K562 (cell line): ENCODE results near the gene IMPA2. TPM values are rescaled to one million over a fixed set of nuclear protein-coding genes. Genes with fewer than 3 reads are reported as not detected.
A peak's percentile ranks its signal among the peaks of the same experiment; 100 is the strongest.

Source experiments
- ATAC-seq: fragments of 200-7000 bp; cut with Tn5 transposase; 3 replicates; pipeline ENCODE4 v1.9.1; 2020; ENCODE audit warnings: moderate library complexity
- BruUV-seq: library from RNA; stranded (reverse); fragments of 400-500 nt; replicated peaks from 2 replicates; lab custom pipeline; 2021; lab: Mats Ljungman, UMichigan
- CTCF ChIA-PET: fragments of 300-600 bp; formaldehyde crosslinking; extraction: SDS; loops from one replicate; lab custom pipeline; 2021; ENCODE audit warnings: low intra/inter-chr PET ratio; lab: Yijun Ruan, JAX
- POLR2A ChIA-PET: fragments of 300-600, 350-650 bp; sonication (Branson Sonifier 250); formaldehyde crosslinking; extraction: SDS; loops from one replicate; lab custom pipeline; 2021; ENCODE audit warnings: antibody characterized with exemption, inconsistent platforms; lab: Yijun Ruan, JAX
- DNase-seq, 4 experiments: peaks; one replicate each; pipeline versions ENCODE4 v3.0.0 to v3.0.0-alpha.2; 2011 to 2018; ENCODE audit warnings: low spot score in 3 of 4, mixed read lengths in 3 of 4; ENCODE audit errors: extremely low read depth in 1 of 4
- FAIRE-seq: peaks from 2 replicates; lab custom pipeline; 2011; peaks lifted over from hg19 to GRCh38; lab: Jason Lieb, UNC
- H2AFZ ChIP-seq: 2 replicates; pipeline ENCODE4 v1.6.0; 2011; ENCODE audit warnings: low read depth, low read length, control low read depth, inconsistent platforms
- H3K27ac ChIP-seq: fragments of 200-600 bp; 3 replicates; pipeline ENCODE4 v1.8.0; 2011; ENCODE audit warnings: low read depth, mild to moderate bottlenecking, control low read depth, inconsistent platforms, low read length, moderate library complexity, mixed read lengths; ENCODE audit errors: extremely low read depth
- H3K27me3 ChIP-seq, 2 experiments: fragments of 300-600 bp in 1 of 2; 2 replicates in 1 of 2; 3 replicates in 1 of 2; pipeline versions ENCODE4 v1.6.0 to v1.8.0; 2011; ENCODE audit warnings: inconsistent platforms in 2 of 2, low read length in 2 of 2, mild to moderate bottlenecking in 1 of 2, mixed read lengths in 1 of 2, moderate library complexity in 1 of 2; ENCODE audit not compliant: control insufficient read depth in 2 of 2, insufficient read depth in 2 of 2
- H3K36me3 ChIP-seq: fragments of 300-600 bp; 3 replicates; pipeline ENCODE4 v1.8.0; 2011; ENCODE audit warnings: mild to moderate bottlenecking, low read length, inconsistent platforms; ENCODE audit not compliant: control insufficient read depth, insufficient read depth
- H3K4me1 ChIP-seq, 2 experiments: fragments of 200-600 bp in 1 of 2; replicated peaks in 1 of 2; 2 replicates in 1 of 2; 3 replicates in 1 of 2; pipeline versions ENCODE4 v1.5.1 to v1.8.0; 2011; ENCODE audit warnings: inconsistent platforms in 2 of 2, low read length in 2 of 2, mild to moderate bottlenecking in 1 of 2, mixed read lengths in 1 of 2, moderate library complexity in 1 of 2; ENCODE audit not compliant: control insufficient read depth in 2 of 2, insufficient read depth in 2 of 2
- H3K4me2 ChIP-seq: 2 replicates; pipeline ENCODE4 v1.6.1; 2011; ENCODE audit warnings: low read length, control low read depth, inconsistent platforms, mixed read lengths; ENCODE audit not compliant: insufficient read depth
- H3K4me3 ChIP-seq: fragments of 200-600 bp; sonication (generic), shearing (Covaris generic); 2 replicates; pipeline ENCODE4 v1.5.1; 2016; ENCODE audit warnings: control low read depth, inconsistent platforms
- H3K79me2 ChIP-seq: fragments of 200-600 bp; 3 replicates; pipeline ENCODE4 v1.8.0; 2011; ENCODE audit warnings: low read length, inconsistent platforms; ENCODE audit not compliant: control insufficient read depth, insufficient read depth
- H3K9ac ChIP-seq, 2 experiments: 2 replicates each; pipeline versions ENCODE4 v1.6.0 to v1.6.1; 2011; ENCODE audit warnings: low read depth in 2 of 2, low read length in 2 of 2, control low read depth in 1 of 2, inconsistent platforms in 1 of 2, mild to moderate bottlenecking in 1 of 2, mixed read lengths in 1 of 2; ENCODE audit not compliant: insufficient read depth in 1 of 2
- H3K9me1 ChIP-seq: one replicate; pipeline ENCODE4 v1.6.0; 2011; ENCODE audit warnings: inconsistent platforms, mild to moderate bottlenecking, low read length, moderate library complexity; ENCODE audit not compliant: control insufficient read depth, insufficient read depth
- H3K9me3 ChIP-seq: replicated peaks from 2 replicates; pipeline ENCODE4 v1.5.1; 2011; ENCODE audit warnings: low read depth, low read length, inconsistent platforms; ENCODE audit not compliant: control insufficient read depth, insufficient read depth
- H4K20me1 ChIP-seq: replicated peaks from 2 replicates; pipeline ENCODE4 v1.6.1; 2011; ENCODE audit warnings: low read length, inconsistent platforms, mixed read lengths; ENCODE audit not compliant: control insufficient read depth, insufficient read depth
- BCOR ChIP-seq: fragments of 450-650 bp; IDR thresholded peaks from 2 replicates; pipeline ENCODE4 v1.6.1; 2016
- BRCA1 ChIP-seq, 2 experiments: fragments of 450-650 bp in 1 of 2; sonication (generic) in 1 of 2; formaldehyde crosslinking in 1 of 2; IDR thresholded peaks; 2 replicates each; pipeline versions ENCODE4 v1.5.0 to v1.6.1; 2017 to 2020; ENCODE audit warnings: mild to moderate bottlenecking in 1 of 2, missing genetic modification reagents in 1 of 2
- EP300 ChIP-seq: IDR thresholded peaks from 2 replicates; pipeline ENCODE4 v1.6.1; 2012; ENCODE audit warnings: low read length, improper control_type of control experiment
- MIER1 ChIP-seq: fragments of 450-650 bp; IDR thresholded peaks from 2 replicates; pipeline ENCODE4 v1.6.1; 2016; ENCODE audit warnings: antibody characterized with exemption, mild to moderate bottlenecking, low read depth
- POLR2A ChIP-seq: fragments of 450-650 bp; conservative IDR thresholded peaks from 2 replicates; pipeline ENCODE4 v1.6.1; 2016
- RBM25 ChIP-seq: fragments of 200-400 bp; formaldehyde crosslinking; IDR thresholded peaks from 2 replicates; pipeline ENCODE4 v1.6.1; 2018; ENCODE audit warnings: low read length, low read depth, moderate library complexity; ENCODE audit not compliant: severe bottlenecking
- ZNF121 ChIP-seq: sonication (generic); formaldehyde crosslinking; conservative IDR thresholded peaks from 2 replicates; pipeline ENCODE4 v1.8.0; 2022; ENCODE audit warnings: missing genetic modification reagents
- WGBS: fragments of 100-300 bp; shearing (Covaris generic); methylation state at CpG from one replicate; pipeline ENCODE4 v1.1.6; 2016; ENCODE audit warnings: low coverage, mixed read lengths; ENCODE audit not compliant: insufficient coverage; ENCODE audit errors: missing lambda C conversion rate; 5-methylcytosine and 5-hydroxymethylcytosine counted together
- in situ Hi-C: fragments of 300-500 bp; cut with MboI; formaldehyde crosslinking; loops from 4 replicates; pipeline ENCODE4 v1.15.0; 2018; ENCODE audit warnings: inconsistent platforms, mixed read lengths
- intact Hi-C: fragments of 100-400 bp; cut with micrococcal nuclease; formaldehyde crosslinking; loops from 2 replicates; pipeline ENCODE4 v1.14.2; 2022
- polyA plus RNA-seq, 8 experiments: library from polyadenylated mRNA; depleted of rRNA in 4 of 8; stranded (reverse) in 5 of 8; unstranded in 3 of 8; fragments of >200 nt; fragmentation: Nextera tagmentation in 2 of 8; fragmentation: Illumina TruSeq in 1 of 8; extraction: Ambion mirVana in 2 of 8; extraction: Trizol in 1 of 8; gene quantifications; 2 replicates each; pipeline versions ENCODE4 v1.2.1 to v1.2.3, GENCODE V29; 2011 to 2014; ENCODE audit warnings: inconsistent platforms in 1 of 8, missing spikeins in 1 of 8
- total RNA-seq, 7 experiments: library from RNA; depleted of rRNA in 6 of 7; stranded (reverse); fragments of >200 nt in 6 of 7; fragmentation: Illumina TruSeq in 2 of 7; extraction: Trizol in 2 of 7; gene quantifications; 2 replicates each; pipeline versions ENCODE4 v1.2.1 to v1.2.3, GENCODE V29; 2011 to 2021; ENCODE audit warnings: low replicate concordance in 1 of 7

The IMPA2 gene
- total and polyA plus RNA-seq, 9 of the 15 experiments (the other 6 are each of a cell fraction or from before 2014, with no cell fraction given), result 0.62 to 11.3 (median 5.7) TPM

DNA sequence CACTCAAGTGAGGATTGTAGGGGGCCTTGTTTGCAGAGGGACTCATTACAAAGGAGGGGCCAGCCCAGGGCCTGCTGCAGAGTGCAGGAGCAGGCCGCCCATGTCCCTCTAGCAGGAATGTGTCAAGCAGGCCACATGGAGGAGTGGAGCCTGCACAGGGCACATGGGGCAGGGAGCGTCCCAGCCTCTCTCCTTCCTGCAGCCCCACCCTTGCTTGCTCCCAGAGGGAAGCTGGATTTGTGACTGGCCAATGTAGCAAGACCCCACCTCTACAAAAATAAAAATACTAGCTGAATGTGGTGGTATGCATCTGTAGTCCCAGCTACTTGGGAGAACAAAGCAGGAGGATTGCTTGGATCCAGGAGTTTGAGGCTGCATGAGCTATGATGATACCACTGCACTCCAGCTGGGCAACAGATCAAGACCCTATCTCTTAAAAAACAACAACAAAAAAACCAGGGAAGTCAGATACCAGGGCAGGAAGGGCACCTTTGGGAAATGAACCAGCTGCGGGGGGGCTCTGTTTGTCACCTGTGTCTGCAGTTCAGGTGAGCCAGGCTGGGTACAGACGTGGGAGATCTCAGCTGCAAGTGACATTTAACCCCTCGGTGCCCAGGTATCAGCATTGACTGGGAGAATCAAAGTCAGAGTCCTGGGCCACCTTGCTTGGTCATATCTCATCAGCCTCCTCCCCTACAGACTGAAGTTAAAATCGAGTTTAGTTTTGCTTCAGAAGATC is 27.7 kb downstream of the IMPA2 start:
- H3K9ac ChIP-seq, result no peak overlapping the region
- ATAC-seq, result no peak
- no peaks in the 10 kb centered on the region for H3K9me1 ChIP-seq
- no peak overlapping the region for H3K27ac ChIP-seq
- no peaks in the 10 kb centered on the region for H3K79me2 ChIP-seq
- no peaks in the 10 kb centered on the region; a peak in 1 of 5 replicates for H3K4me1 ChIP-seq
- H3K4me3 ChIP-seq, result no peak overlapping the region
- no peak for DNase-seq
- intact Hi-C loops (no loop called here), in situ Hi-C loops (no loop called here)
- 31% methylated on average over 6 of the region's 6 CpGs for WGBS
- no peaks in the 10 kb centered on the region for H3K36me3 ChIP-seq
- H3K4me2 ChIP-seq, result no peak overlapping the region
- no peaks in the 10 kb centered on the region for H3K9me3 ChIP-seq
- no TSS peak for BruUV-seq
- H4K20me1 ChIP-seq, result peaks cover 5% of the 10 kb centered on the region; the same call in 1 of the 2 replicates
- no peak for FAIRE-seq
- H2AFZ ChIP-seq, result no peak overlapping the region
- peaks cover 0 to 6% of the 10 kb centered on the region in 2 experiments; a peak in 1 of 5 replicates for H3K27me3 ChIP-seq
- TF ChIP-seq RBM25, result peak; percentile 72
- no peak for TF ChIP-seq BRCA1 (IDR thresholded peaks at IDR 0.05)
- no peak for TF ChIP-seq BRCA1 (CRISPR knock-in tag; IDR thresholded peaks at IDR 0.05)
- TF ChIP-seq EP300, result no peak
- peak; percentile 47 for TF ChIP-seq BCOR
- no peak for TF ChIP-seq POLR2A
- peak; percentile 89 for TF ChIP-seq ZNF121 (CRISPR knock-in tag)
- TF ChIP-seq MIER1, result no peak
- POLR2A ChIA-PET, result interaction anchor here (1.5 kb wide), 1 partner anchor 28 kb away, joined by 6 read pairs; no protein-coding TSS in a partner anchor
- CTCF ChIA-PET, result no interaction called here
